Astrocyte of the spinal cord (primary cell): Measurements from ENCODE around the gene MYO7B.

Experiments used
- DNase-seq: peaks from one replicate; pipeline ENCODE4 v3.0.0; 2011; ENCODE audit warnings: low read depth, low spot score
- H3K4me3 ChIP-seq: 2 replicates; pipeline ENCODE4 v1.5.1; 2011; ENCODE audit warnings: low read depth, mild to moderate bottlenecking, low read length, moderate library complexity
- CTCF ChIP-seq: IDR thresholded peaks from 2 replicates; pipeline ENCODE4 v1.5.1; 2012; ENCODE audit warnings: low read depth, mild to moderate bottlenecking, low read length, inconsistent platforms
- in situ Hi-C: cut with HindIII; loops from 2 replicates; pipeline ENCODE4 v1.10.0; 2017; ENCODE audit warnings: low sequenced_read_pairs

MYO7B gene

DNA sequence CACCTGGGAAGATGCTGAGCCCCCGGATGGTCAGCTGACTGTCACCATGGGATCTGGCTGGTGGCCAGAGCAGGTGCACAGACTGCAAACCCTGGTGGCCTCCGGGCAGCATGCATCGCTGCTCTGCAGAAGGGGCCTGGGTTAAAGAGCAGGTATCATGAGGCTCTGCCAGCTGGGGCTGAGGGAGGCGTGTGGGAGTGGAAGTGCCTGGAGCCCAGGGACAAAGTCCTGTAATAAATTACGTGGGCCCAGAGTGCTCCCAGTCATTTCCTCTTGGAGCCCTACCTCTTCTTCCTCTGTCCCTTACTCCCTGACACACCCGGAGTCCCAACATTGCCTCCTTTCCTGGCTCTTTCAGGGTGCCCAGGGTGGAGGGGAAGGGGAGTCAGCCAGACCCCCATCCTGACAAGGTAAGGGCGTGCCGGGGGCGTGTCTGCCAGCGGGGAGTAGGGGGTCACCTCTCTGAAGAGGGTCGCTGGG is at the start of gene MYO7B:
TSS of gene MYO7B (plus strand) at position 262 of the 480 bp plus-strand sequence. CDS start 24,040 bp downstream, outside the sequence.
- TF ChIP-seq CTCF, result no peak

GRCh38 chr2:127485694-127486071 is 49.8 kb upstream of the MYO7B start:
- TF ChIP-seq CTCF, result no peak
- DNase-seq, result no peak
- in situ Hi-C loops, result no loop called here
- no peak overlapping the region for H3K4me3 ChIP-seq

More for the DNA sequence above, at the start of gene MYO7B:
- DNase-seq, result no peak
- H3K4me3 ChIP-seq, result no peak within 1 kb of the TSS
- in situ Hi-C loops, result no loop called here

DNA sequence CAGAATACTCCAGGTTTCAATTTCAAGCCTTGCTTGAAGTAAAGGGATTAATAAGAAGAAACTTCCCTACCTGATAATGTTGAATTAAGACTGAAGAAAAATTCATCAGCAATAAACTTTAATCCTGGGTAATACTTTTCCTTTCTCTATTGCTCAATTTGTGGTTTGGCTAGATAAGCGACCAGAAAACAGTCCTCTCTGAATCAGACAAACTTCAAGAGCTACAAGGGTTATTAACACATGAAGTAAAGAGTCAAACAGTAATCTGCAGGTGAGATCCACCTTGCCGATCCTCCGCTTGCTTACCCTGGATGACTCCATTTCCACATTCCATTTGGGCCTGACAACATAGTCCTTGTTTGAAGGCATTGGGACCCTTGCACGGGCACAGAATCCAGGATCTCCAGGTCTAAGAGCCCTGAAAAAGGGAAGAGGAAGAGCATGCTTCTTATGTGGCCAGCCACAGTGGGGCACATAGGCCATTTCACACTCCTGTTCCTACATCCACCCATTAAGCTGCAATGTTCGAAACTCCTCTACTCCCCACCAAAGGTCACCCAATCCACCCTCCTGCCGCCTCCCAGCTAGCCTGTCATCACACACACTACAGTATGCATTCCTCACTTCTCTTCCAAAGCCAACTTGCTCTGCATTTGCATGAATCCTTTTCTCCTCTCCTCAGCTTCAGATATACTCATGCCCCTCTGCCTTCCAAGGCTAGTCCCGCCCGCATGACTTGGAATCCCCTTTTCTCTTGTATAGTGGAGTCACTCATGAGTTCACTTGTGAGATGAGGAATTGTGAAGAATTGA is 49.0 kb upstream of the MYO7B start:
- TF ChIP-seq CTCF, result no peak
- H3K4me3 ChIP-seq, result no peak overlapping the region
- in situ Hi-C loops, result no loop called here
- no peak for DNase-seq

GRCh38 chr2:127490283-127490682 is 45.2 kb upstream of the MYO7B start:
- TF ChIP-seq CTCF, result no peak
- in situ Hi-C loops, result no loop called here
- no peak for DNase-seq
- no peak overlapping the region for H3K4me3 ChIP-seq

DNA sequence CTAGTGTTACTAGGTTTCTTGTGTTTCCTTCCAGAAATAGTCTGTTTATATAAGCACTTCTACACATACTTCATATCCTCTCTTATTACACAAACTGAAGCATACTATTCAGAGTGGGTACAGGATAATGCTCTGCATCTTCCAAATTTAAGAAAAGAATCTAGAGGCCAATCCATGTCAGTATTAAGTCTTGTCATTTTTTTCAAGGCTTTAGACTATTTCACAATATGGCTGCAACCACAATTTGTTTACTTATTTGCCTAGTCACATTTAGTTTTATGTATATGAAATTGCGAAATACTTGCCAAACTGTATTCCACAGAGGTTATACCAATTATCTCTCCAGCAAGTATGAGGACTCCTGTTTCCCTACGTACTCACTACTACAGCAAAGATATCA is 37.1 kb upstream of the MYO7B start:
- in situ Hi-C loops, result no loop called here
- no peak overlapping the region for H3K4me3 ChIP-seq
- no peak for TF ChIP-seq CTCF
- no peak for DNase-seq

- H3K4me3 ChIP-seq, result no peak overlapping the region
- TF ChIP-seq CTCF, result no peak
- no peak for DNase-seq
- in situ Hi-C loops, result no loop called here
Observed at GRCh38 chr2:127503491-127503890, 32.0 kb upstream of the MYO7B start.
